Mucosa of descending colon (tissue), 3 donors: ENCODE data around the gene NTNG1. TPM values are rescaled to one million over a fixed set of nuclear protein-coding genes. Genes with fewer than 3 reads are reported as not detected.
"Not testable (repeated sequence)": the region's sequence is repeated elsewhere in the genome, so short reads cannot be mapped to it uniquely, and the experiment has no call there.

ENCODE experiments used
- ATAC-seq: fragments of 200-7000 bp; cut with Tn5 transposase; one replicate; pipeline ENCODE4 v1.9.1; 2020; ENCODE audit warnings: mild to moderate bottlenecking, moderate library complexity
- DNase-seq, 3 donors: peaks; one replicate each; pipeline ENCODE4 v3.0.0-alpha.2; 2020
- H3K36me3 ChIP-seq: fragments of 200-600 bp; one replicate; pipeline ENCODE4 v1.8.0; 2021; ENCODE audit warnings: low read depth, mild to moderate bottlenecking
- H3K4me1 ChIP-seq: fragments of 200-600 bp; one replicate; pipeline ENCODE4 v1.8.0; 2021; ENCODE audit warnings: low read depth, mild to moderate bottlenecking
- H3K4me3 ChIP-seq: fragments of 200-600 bp; one replicate; pipeline ENCODE4 v1.8.0; 2021; ENCODE audit warnings: mild to moderate bottlenecking
- H3K9me3 ChIP-seq: fragments of 200-600 bp; one replicate; pipeline ENCODE4 v1.8.0; 2021; ENCODE audit warnings: mild to moderate bottlenecking
- intact Hi-C, 2 donors: fragments of 100-400 bp; cut with DNase I in 1 of 2; cut with micrococcal nuclease in 1 of 2; formaldehyde crosslinking; loops; one replicate each; pipeline versions ENCODE4 v1.11.0 to v1.11.1; 2022; cut with DNase I, micrococcal nuclease
- total RNA-seq, 3 donors: library from RNA; stranded (reverse); fragmentation: NEBNext Ultra II Directional in 2 of 3; extraction: Animal tissue kit (Norgen Biotek cat#: 25700) in 2 of 3; gene quantifications; one replicate each; pipeline versions ENCODE4 v1.2.1 to v1.2.4, GENCODE V29; 2021 to 2023
- TF ChIP-seq, protein P1 (sequence below): fragments of 200-600 bp; IDR thresholded peaks from one replicate; pipeline ENCODE4 v1.8.0; 2022; ENCODE audit warnings: antibody characterized with exemption, mild to moderate bottlenecking
- donor health status: DM: no; HTN: no; CAD: no; lungs with moderate emphysema.
- donor health status: DM: no; HTN: no; CAD: no.
- donor health status: DM: no; HTN: yes; CAD: no.

Gene NTNG1
- total RNA-seq, 3 donors from 2014 or later = 0.23 to 2.5 (median 1.3) TPM

DNA sequence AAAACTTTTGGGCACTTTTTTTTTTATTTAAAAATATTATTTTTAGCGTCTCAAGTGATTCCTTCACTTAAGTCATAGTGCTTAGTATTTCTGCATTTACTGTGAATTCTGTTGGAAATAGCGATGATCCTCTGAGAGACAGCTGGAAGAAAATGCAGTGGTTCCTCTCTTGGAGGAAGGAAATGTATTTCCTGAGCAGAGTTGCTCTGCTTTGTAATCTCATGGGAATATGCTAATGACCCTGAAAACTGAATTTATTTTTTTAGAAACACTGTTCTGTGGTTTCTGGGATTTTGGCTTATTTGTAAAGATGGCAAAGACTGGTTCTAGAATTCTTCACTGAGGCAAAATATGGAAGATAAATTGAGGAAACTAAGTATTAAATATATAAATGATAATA is 88.9 kb downstream of the NTNG1 start:
- Histone ChIP-seq H3K36me3 (no peaks in the 10 kb centered on the region), H3K9me3 (no peaks in the 10 kb centered on the region), H3K4me1 (no peaks in the 10 kb centered on the region), H3K4me3 (no peak overlapping the region)
- ATAC-seq (no peak), DNase-seq (no peak)
- intact Hi-C loops = no loop called here
- TF ChIP-seq, protein P1, sequence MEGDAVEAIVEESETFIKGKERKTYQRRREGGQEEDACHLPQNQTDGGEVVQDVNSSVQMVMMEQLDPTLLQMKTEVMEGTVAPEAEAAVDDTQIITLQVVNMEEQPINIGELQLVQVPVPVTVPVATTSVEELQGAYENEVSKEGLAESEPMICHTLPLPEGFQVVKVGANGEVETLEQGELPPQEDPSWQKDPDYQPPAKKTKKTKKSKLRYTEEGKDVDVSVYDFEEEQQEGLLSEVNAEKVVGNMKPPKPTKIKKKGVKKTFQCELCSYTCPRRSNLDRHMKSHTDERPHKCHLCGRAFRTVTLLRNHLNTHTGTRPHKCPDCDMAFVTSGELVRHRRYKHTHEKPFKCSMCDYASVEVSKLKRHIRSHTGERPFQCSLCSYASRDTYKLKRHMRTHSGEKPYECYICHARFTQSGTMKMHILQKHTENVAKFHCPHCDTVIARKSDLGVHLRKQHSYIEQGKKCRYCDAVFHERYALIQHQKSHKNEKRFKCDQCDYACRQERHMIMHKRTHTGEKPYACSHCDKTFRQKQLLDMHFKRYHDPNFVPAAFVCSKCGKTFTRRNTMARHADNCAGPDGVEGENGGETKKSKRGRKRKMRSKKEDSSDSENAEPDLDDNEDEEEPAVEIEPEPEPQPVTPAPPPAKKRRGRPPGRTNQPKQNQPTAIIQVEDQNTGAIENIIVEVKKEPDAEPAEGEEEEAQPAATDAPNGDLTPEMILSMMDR = no peak

DNA sequence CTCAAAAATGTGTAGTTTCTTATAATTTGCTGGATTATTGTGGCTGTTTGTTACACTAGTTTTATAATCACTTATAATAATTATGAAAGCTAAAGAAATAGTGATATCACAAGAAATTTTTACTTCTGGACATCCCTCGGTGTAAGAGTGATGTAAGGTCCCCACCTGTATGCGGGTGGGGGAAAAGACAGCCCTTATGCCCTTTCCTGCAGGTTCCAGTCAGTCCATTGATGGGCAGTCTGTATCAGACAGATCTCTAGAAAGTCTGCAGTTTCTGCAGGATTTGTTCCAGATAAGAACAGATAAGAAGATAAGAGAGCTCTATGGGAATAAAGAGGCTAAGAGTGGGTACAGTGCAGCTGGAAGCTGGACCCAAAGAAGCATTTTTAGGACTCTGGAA is 89.3 kb downstream of the NTNG1 start:
- ATAC-seq (no peak), DNase-seq (no peak)
- no peaks in the 10 kb centered on the region for H3K9me3 ChIP-seq
- no peak overlapping the region for H3K4me3 ChIP-seq
- TF ChIP-seq, protein P1 = no peak
- H3K4me1 ChIP-seq = no peaks in the 10 kb centered on the region
- no peaks in the 10 kb centered on the region for H3K36me3 ChIP-seq
- intact Hi-C loops = no loop called here

DNA sequence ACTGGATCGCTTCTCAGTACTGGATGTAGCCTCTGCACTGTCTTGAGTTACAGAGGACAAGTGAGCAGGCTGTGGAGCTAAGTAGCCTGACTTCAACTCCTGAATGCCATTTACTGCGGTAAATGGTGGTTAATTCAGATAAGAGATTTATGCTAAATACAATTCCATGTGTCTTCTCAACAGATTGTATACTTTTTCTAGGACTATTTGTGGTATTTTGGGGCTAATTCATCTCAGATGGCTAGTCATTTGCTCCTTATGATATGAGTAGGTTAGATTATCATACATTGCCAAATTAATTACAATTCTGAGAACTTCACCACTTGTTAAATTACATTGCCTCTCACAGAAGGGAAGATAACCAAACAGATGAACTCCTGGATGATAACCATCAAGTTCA is 90.5 kb downstream of the NTNG1 start:
- ATAC-seq = no peak

DNA sequence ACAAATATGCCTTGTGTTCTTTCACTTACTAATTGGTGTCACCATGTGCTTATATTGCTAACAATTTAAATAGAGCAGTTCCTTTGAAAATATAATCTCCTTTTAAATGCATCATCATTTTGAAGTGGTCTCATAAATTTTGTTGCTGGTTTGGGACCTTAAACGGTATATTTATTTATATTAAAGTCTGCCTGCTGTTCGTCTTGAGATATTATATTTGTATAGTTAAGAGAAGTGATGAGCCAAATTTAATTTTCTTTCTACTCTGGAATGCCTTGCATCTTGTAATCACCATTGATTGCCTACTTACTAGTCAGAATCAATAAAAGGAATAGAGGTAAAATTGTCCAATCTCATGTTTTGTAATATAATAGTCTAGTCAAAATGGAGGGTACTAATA is 91.6 kb downstream of the NTNG1 start:
- Histone ChIP-seq H3K4me1 (no peaks in the 10 kb centered on the region), H3K36me3 (no peaks in the 10 kb centered on the region), H3K9me3 (peaks cover 3% of the 10 kb centered on the region), H3K4me3 (no peak overlapping the region)
- intact Hi-C loops = no loop called here
- DNase-seq (no peak), ATAC-seq (no peak)
- TF ChIP-seq, protein P1 = no peak

More for the DNA sequence above, 90.5 kb downstream of the NTNG1 start:
- intact Hi-C loops = no loop called here
- Histone ChIP-seq H3K36me3 (no peaks in the 10 kb centered on the region), H3K4me1 (no peaks in the 10 kb centered on the region), H3K9me3 (no peaks in the 10 kb centered on the region), H3K4me3 (no peak overlapping the region)
- TF ChIP-seq, protein P1 = no peak
- no peak for DNase-seq

DNA sequence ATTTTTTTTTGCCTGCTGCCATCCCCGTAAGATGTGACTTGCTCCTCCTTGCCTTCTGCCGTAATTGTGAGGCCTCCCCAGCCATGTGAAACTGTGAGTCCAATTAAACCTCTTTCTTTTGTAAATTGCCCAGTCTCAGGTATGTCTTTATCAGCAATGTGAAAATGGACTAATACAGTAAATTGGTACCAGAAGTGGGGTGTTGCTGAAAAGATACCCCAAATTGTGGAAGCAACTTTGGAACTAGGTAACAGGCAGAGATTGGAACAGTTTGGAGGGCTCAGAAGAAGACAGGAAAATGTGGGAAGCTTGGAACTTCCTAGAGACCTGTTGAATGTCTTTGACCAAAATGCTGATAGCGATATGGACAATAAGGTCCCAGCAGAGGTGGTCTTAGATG is 95.9 kb downstream of the NTNG1 start:
- H3K36me3 ChIP-seq, H3K4me1 ChIP-seq, intact Hi-C loops, ATAC-seq, DNase-seq, H3K9me3 ChIP-seq, H3K4me3 ChIP-seq: not testable (repeated sequence)

DNA sequence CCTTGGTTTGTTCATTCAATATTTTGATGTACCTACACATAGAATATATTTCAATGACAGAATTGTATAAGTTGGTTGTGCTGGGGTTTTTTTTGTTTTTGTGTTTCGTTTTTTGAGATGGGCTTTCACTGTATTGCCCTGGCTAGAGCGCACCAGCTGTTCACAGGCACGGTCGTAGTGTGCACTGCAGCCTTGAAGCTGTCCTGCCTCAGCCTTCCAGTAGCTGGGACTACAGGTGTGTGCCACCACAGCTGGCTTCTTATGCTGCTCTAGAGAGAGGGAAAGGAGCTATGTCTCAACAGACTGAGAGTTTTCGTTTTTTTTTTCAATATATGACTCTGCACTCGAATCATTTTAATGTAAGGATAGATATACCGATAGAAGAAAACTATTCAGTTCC is 102.6 kb downstream of the NTNG1 start:
- ATAC-seq (no peak), DNase-seq (no peak)
- TF ChIP-seq, protein P1 = no peak
- intact Hi-C loops = no loop called here
- H3K36me3 ChIP-seq = no peaks in the 10 kb centered on the region
- no peaks in the 10 kb centered on the region for H3K9me3 ChIP-seq
- H3K4me1 ChIP-seq = no peaks in the 10 kb centered on the region
- no peak overlapping the region for H3K4me3 ChIP-seq
